Measurements from ENCODE around the gene ACSM6. TPM values are rescaled to one million over a fixed set of nuclear protein-coding genes. Genes with fewer than 3 reads are reported as not detected.
A peak's percentile ranks its signal among the peaks of the same experiment; 100 is the strongest.

Gene ACSM6
- polyA plus RNA-seq, 1 donor (not counting 4 experiments of a cell fraction or from before 2014, with no cell fraction given), result not detected

- Histone ChIP-seq H3K9me3 (ENCODE audit: control insufficient read depth, low read depth, low read length) (no peaks in the 10 kb centered on the region), H2AFZ (ENCODE audit: control insufficient read depth, low read length) (no peak overlapping the region), H3K27ac (ENCODE audit: control insufficient read depth, insufficient read depth, low read length) (peak overlapping the region; percentile 12), H3K4me2 (ENCODE audit: control insufficient read depth, extremely low read depth, insufficient read depth, low read depth, low read length) (no peak overlapping the region), H3K9me1 (ENCODE audit: control insufficient read depth, extremely low read depth, insufficient read depth, low read length) (no peaks in the 10 kb centered on the region), H3K9ac (ENCODE audit: control insufficient read depth, extremely low read depth, insufficient read depth, low read length) (no peak overlapping the region), H3K36me3 (ENCODE audit: control insufficient read depth in 2 of 2, extremely low read depth in 1 of 2, insufficient read depth in 2 of 2, low read length in 2 of 2) (no peaks in the 10 kb centered on the region), H3K27me3 (ENCODE audit: control insufficient read depth, extremely low read depth, insufficient read depth, low read length) (no peaks in the 10 kb centered on the region), H3K4me3 (ENCODE audit: control insufficient read depth in 2 of 3, extremely low read depth in 1 of 3, insufficient read depth in 2 of 3, low read depth in 1 of 3, low read length in 3 of 3) (no peak overlapping the region), H3K4me1 (ENCODE audit: control insufficient read depth, extremely low read depth, insufficient read depth, low read length) (peaks cover 19% of the 10 kb centered on the region), H3K79me2 (ENCODE audit: control insufficient read depth, insufficient read depth, low read length) (no peaks in the 10 kb centered on the region), H4K20me1 (ENCODE audit: control insufficient read depth, extremely low read depth, insufficient read depth, low read length) (no peaks in the 10 kb centered on the region)
- FAIRE-seq, result peak; percentile 60
- DNase-seq (ENCODE audit: low read depth, low spot score), result no peak
- dilution Hi-C loops (cut with MboI; ENCODE audit: extremely low pct_ligation_motif_present, low sequenced_read_pairs), result no loop called here
- no peak for TF ChIP-seq EZH2 (IDR thresholded peaks at IDR 0.05; ENCODE audit: low read length)
- TF ChIP-seq CTCF (optimal IDR thresholded peaks at IDR 0.05 in 1 of 3, IDR thresholded peaks at IDR 0.05 in 1 of 3, conservative IDR thresholded peaks at IDR 0.05 in 1 of 3; ENCODE audit: extremely low read depth in 1 of 3, insufficient read depth in 2 of 3, low read length in 3 of 3), result no peak
These were observed 20.8 kb downstream of the ACSM6 start for GRCh38 chr10:95214793-95215192.

DNA sequence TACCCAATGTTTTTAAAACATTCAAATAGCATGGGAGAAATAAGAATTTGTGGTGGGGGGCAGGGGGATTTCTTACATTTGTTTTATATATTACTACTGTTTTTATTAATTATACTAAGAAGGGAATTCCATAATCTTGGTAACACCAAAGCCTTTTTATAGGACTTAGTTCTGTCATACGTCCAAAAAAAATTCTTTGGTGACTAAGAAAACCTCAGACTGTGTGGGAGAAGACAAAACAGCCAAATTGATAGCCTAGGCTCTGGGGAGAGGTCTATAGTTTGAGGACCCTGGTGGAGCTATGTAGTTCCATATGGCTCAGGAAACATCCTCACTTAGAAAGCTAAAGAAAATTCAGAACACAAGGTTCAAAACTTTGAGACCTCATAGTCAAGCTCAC lies 23.4 kb downstream of the ACSM6 start:
- no peak overlapping the region for H3K9ac ChIP-seq (ENCODE audit: control insufficient read depth, extremely low read depth, insufficient read depth, low read length)

More for the DNA sequence above, 23.4 kb downstream of the ACSM6 start:
- Histone ChIP-seq H3K4me1 (ENCODE audit: control insufficient read depth, extremely low read depth, insufficient read depth, low read length) (peaks cover 18% of the 10 kb centered on the region), H2AFZ (ENCODE audit: control insufficient read depth, low read length) (no peak overlapping the region), H3K4me2 (ENCODE audit: control insufficient read depth, extremely low read depth, insufficient read depth, low read depth, low read length) (no peak overlapping the region), H3K4me3 (ENCODE audit: control insufficient read depth in 2 of 3, extremely low read depth in 1 of 3, insufficient read depth in 2 of 3, low read depth in 1 of 3, low read length in 3 of 3) (no peak overlapping the region), H3K9me3 (ENCODE audit: control insufficient read depth, low read depth, low read length) (no peaks in the 10 kb centered on the region), H3K9me1 (ENCODE audit: control insufficient read depth, extremely low read depth, insufficient read depth, low read length) (no peaks in the 10 kb centered on the region), H3K27me3 (ENCODE audit: control insufficient read depth, extremely low read depth, insufficient read depth, low read length) (no peaks in the 10 kb centered on the region), H3K79me2 (ENCODE audit: control insufficient read depth, insufficient read depth, low read length) (no peaks in the 10 kb centered on the region), H3K36me3 (ENCODE audit: control insufficient read depth in 2 of 2, extremely low read depth in 1 of 2, insufficient read depth in 2 of 2, low read length in 2 of 2) (no peaks in the 10 kb centered on the region), H3K27ac (ENCODE audit: control insufficient read depth, insufficient read depth, low read length) (no peak overlapping the region), H4K20me1 (ENCODE audit: control insufficient read depth, extremely low read depth, insufficient read depth, low read length) (no peaks in the 10 kb centered on the region)
- dilution Hi-C loops (cut with MboI; ENCODE audit: extremely low pct_ligation_motif_present, low sequenced_read_pairs), result no loop called here
- DNase-seq (ENCODE audit: low read depth, low spot score) (no peak), FAIRE-seq (no peak)
- TF ChIP-seq EZH2 (IDR thresholded peaks at IDR 0.05; ENCODE audit: low read length) (no peak), CTCF (optimal IDR thresholded peaks at IDR 0.05 in 1 of 3, IDR thresholded peaks at IDR 0.05 in 1 of 3, conservative IDR thresholded peaks at IDR 0.05 in 1 of 3; ENCODE audit: extremely low read depth in 1 of 3, insufficient read depth in 2 of 3, low read length in 3 of 3) (no peak)
